Measurements from ENCODE around the gene PGAM5. TPM values are rescaled to one million over a fixed set of nuclear protein-coding genes. Genes with fewer than 3 reads are reported as not detected.

PGAM5 gene
- total and polyA plus RNA-seq, 2 of the 4 experiments (the other 2 are of a cell fraction), result 25.2 to 37.8 TPM

GRCh38 chr12:132716356-132716755 lies 5.7 kb downstream of the PGAM5 start:
- Histone ChIP-seq H4K20me1 (ENCODE audit: insufficient read depth, low read length) (peaks cover 16% of the 10 kb centered on the region), H3K9ac (ENCODE audit: low read depth, low read length) (no peak overlapping the region), H2AFZ (replicated peaks; ENCODE audit: low read length, poor library complexity) (no peak overlapping the region), H4K5ac (ENCODE audit: low read depth, low read length) (no peak overlapping the region), H3K18ac (ENCODE audit: low read depth, low read length) (no peak overlapping the region), H3K4me2 (ENCODE audit: low read depth, low read length) (no peak overlapping the region), H3K27ac (ENCODE audit: insufficient read depth, low read length) (no peak overlapping the region), H3K36me3 (ENCODE audit: control insufficient read depth, insufficient read depth, low read length) (peaks cover 44% of the 10 kb centered on the region), H3K14ac (replicated peaks; ENCODE audit: low read depth, low read length) (no peak overlapping the region), H3K9me1 (ENCODE audit: insufficient read depth, low read length) (no peaks in the 10 kb centered on the region), H3K4me1 (ENCODE audit: control insufficient read depth, insufficient read depth, low read length) (0 out of 2 replicates have a peak, but pooled peaks cover 2% of the 10 kb centered on the region), H2BK120ac (ENCODE audit: low read depth, low read length) (no peak overlapping the region), H3K23ac (ENCODE audit: low read depth, low read length) (no peak overlapping the region), H4K91ac (ENCODE audit: insufficient read depth, low read depth, low read length) (no peak overlapping the region), H2AK9ac (replicated peaks; ENCODE audit: low read depth, low read length, poor library complexity) (no peak overlapping the region), H3K56ac (ENCODE audit: extremely low read depth, insufficient read depth, low read length) (no peak overlapping the region), H3K27me3 (ENCODE audit: control insufficient read depth, insufficient read depth, low read length) (no peaks in the 10 kb centered on the region), H2AK5ac (ENCODE audit: low read depth, low read length) (no peak overlapping the region), H2BK5ac (ENCODE audit: low read depth, low read length, poor library complexity, severe bottlenecking) (no peak overlapping the region), H2BK15ac (ENCODE audit: low read depth, low read length) (no peak overlapping the region), H3K4ac (ENCODE audit: low read depth, low read length) (no peak overlapping the region), H3K9me3 (ENCODE audit: control insufficient read depth, insufficient read depth, low read length) (no peaks in the 10 kb centered on the region), H3K79me1 (ENCODE audit: low read depth in 1 of 2, low read length in 2 of 2) (peaks cover 16 to 48% of the 10 kb centered on the region in 2 experiments), H3K4me3 (ENCODE audit: insufficient read depth, low read depth, low read length) (no peak overlapping the region), H4K8ac (ENCODE audit: low read depth in 2 of 2, low read length in 2 of 2) (no peak overlapping the region), H2BK20ac (ENCODE audit: low read depth, low read length) (no peak overlapping the region)
- no TSS peak for BruUV-seq (replicated peaks)
- intact Hi-C loops (cut with micrococcal nuclease), result no loop called here
- no CpG with 5 or more reads among the region's 11 CpGs for WGBS, 2 experiments (ENCODE audit: extremely low coverage in 2 of 2, insufficient read length in 1 of 2)
- DNase-seq (no peak), ATAC-seq (ENCODE audit: low read depth) (no peak)
- TF ChIP-seq SMC3 (IDR thresholded peaks at IDR 0.05; ENCODE audit: low read depth, low read length) (no peak), USF2 (IDR thresholded peaks at IDR 0.05; ENCODE audit: low read depth, low read length) (no peak), MAZ (IDR thresholded peaks at IDR 0.05; ENCODE audit: borderline replicate concordance, low read depth, low read length) (no peak), FOS (IDR thresholded peaks at IDR 0.05; ENCODE audit: low read depth, low read length) (no peak), CTCF (conservative IDR thresholded peaks at IDR 0.05; ENCODE audit: low read depth, low read length) (no peak), CHD1 (IDR thresholded peaks at IDR 0.05; ENCODE audit: low read depth, low read length) (no peak), CEBPB (IDR thresholded peaks at IDR 0.05; ENCODE audit: low read depth, low read length) (no peak), MAFK (IDR thresholded peaks at IDR 0.05; ENCODE audit: low read depth, low read length) (no peak), BHLHE40 (IDR thresholded peaks at IDR 0.05; ENCODE audit: low read depth, low read length) (no peak)
- ChIA-PET CTCF (no interaction called here), POLR2A (ENCODE audit: unreplicated experiment) (no interaction called here)
- dilution Hi-C loops (cut with HindIII; ENCODE audit: low sequenced_read_pairs, unreplicated experiment), result no loop called here
- in situ Hi-C loops (cut with MboI; ENCODE audit: low sequenced_read_pairs), result no loop called here
